Kidney (tissue), 14 donors: Measurements from ENCODE around the gene NFE2. TPM values are rescaled to one million over a fixed set of nuclear protein-coding genes. Genes with fewer than 3 reads are reported as not detected.
"Not testable (repeated sequence)": the region's sequence is repeated elsewhere in the genome, so short reads cannot be mapped to it uniquely, and the experiment has no call there.

Source experiments
- DNase-seq, 5 donors: peaks; one replicate each; pipeline ENCODE4 v3.0.0-alpha.2; 2013 to 2020
- FAIRE-seq: peaks from 2 replicates; lab custom pipeline; 2012; peaks lifted over from hg19 to GRCh38; lab: Jason Lieb, UNC
- H3K27ac ChIP-seq, 2 donors: one replicate each; pipeline ENCODE4 v1.7.0; 2013; ENCODE audit warnings: low read depth in 2 of 2, low read length in 2 of 2, inconsistent platforms in 1 of 2
- H3K27me3 ChIP-seq: one replicate; pipeline ENCODE4 v1.7.1; 2013; ENCODE audit warnings: low read length, inconsistent platforms; ENCODE audit not compliant: control insufficient read depth, insufficient read depth
- H3K36me3 ChIP-seq, 3 donors: one replicate each; pipeline versions ENCODE4 v1.7.0 to v1.7.1; 2013; ENCODE audit warnings: low read length in 3 of 3, control low read depth in 1 of 3, inconsistent platforms in 1 of 3; ENCODE audit not compliant: insufficient read depth in 3 of 3, control insufficient read depth in 2 of 3
- H3K4me1 ChIP-seq, 3 donors: one replicate each; pipeline versions ENCODE4 v1.7.0 to v1.7.1; 2013; ENCODE audit warnings: low read length in 3 of 3, inconsistent platforms in 1 of 3, low read depth in 1 of 3; ENCODE audit not compliant: control insufficient read depth in 2 of 3, insufficient read depth in 2 of 3
- H3K4me3 ChIP-seq, 3 donors: one replicate each; pipeline versions ENCODE4 v1.7.0 to v1.8.1; 2013; ENCODE audit warnings: low read length in 3 of 3, control low read depth in 1 of 3, inconsistent platforms in 1 of 3
- H3K9ac ChIP-seq, 3 donors: one replicate each; pipeline versions ENCODE4 v1.7.0 to v1.7.1; 2013; ENCODE audit warnings: low read length in 3 of 3, control low read depth in 1 of 3, inconsistent platforms in 1 of 3
- H3K9me3 ChIP-seq, 3 donors: one replicate each; pipeline versions ENCODE4 v1.7.0 to v1.7.1; 2013; ENCODE audit warnings: low read length in 3 of 3, control low read depth in 1 of 3, inconsistent platforms in 1 of 3; ENCODE audit not compliant: control insufficient read depth in 2 of 3, insufficient read depth in 1 of 3
- CTCF ChIP-seq: IDR thresholded peaks from 3 replicates; pipeline ENCODE4 v1.5.1; 2012; ENCODE audit warnings: mild to moderate bottlenecking, moderate library complexity, borderline replicate concordance; ENCODE audit not compliant: insufficient read depth; ENCODE audit errors: extremely low read depth
- intact Hi-C: fragments of 100-400 bp; cut with DNase I; formaldehyde crosslinking; loops from one replicate; pipeline ENCODE4 v1.11.1; 2022
- polyA plus RNA-seq: library from polyadenylated mRNA; stranded (reverse); fragments of 350-450 nt; fragmentation: Illumina TruSeq; extraction: RNeasy Lipid Tissue Mini Kit (QIAGEN cat#74804); gene quantifications from one replicate; pipeline ENCODE4 v1.2.3, GENCODE V29; 2014; ENCODE audit warnings: low read depth, low replicate concordance; ENCODE audit not compliant: insufficient read depth
- total RNA-seq: library from RNA; stranded (reverse); fragmentation: NEBNext Ultra II Directional; extraction: Animal tissue kit (Norgen Biotek cat#: 25700); gene quantifications from one replicate; pipeline ENCODE4 v1.2.1, GENCODE V29; 2021
- donor health status: control.
- donor health status: control.
- donor health status: control.
- donor health status: control.
- donor health status: control.
- donor health status: DM: yes; HTN: yes; CAD: no.
- donor health status: Normal renal cell carcinoma (clear cell type).

Gene NFE2
- total and polyA plus RNA-seq, 2 donors from 2014 or later: 1.6 TPM; not detected in 1

- no peak overlapping the region for H3K4me3 ChIP-seq
- H3K9ac ChIP-seq: no peak overlapping the region
- H3K4me1 ChIP-seq: peaks cover 0 to 4% (median 0%) of the 10 kb centered on the region in 3 donors
- H3K27me3 ChIP-seq: no peaks in the 10 kb centered on the region
- TF ChIP-seq CTCF: no peak
- no peak overlapping the region for H3K27ac ChIP-seq
- intact Hi-C loops: no loop called here
- DNase-seq (no peak), FAIRE-seq (no peak)
- no peaks in the 10 kb centered on the region for H3K9me3 ChIP-seq
- no peaks in the 10 kb centered on the region for H3K36me3 ChIP-seq
Measured at GRCh38 chr12:54321363-54321762, 20.5 kb upstream of the NFE2 start.

GRCh38 chr12:54312309-54312708, 11.5 kb upstream of the NFE2 start:
- H3K4me1 ChIP-seq, intact Hi-C loops, H3K9me3 ChIP-seq, H3K36me3 ChIP-seq, H3K4me3 ChIP-seq, H3K27me3 ChIP-seq, DNase-seq, H3K27ac ChIP-seq, FAIRE-seq, H3K9ac ChIP-seq: not testable (repeated sequence)

GRCh38 chr12:54311051-54311450, 10.2 kb upstream of the NFE2 start:
- FAIRE-seq: no peak
- no peak overlapping the region for H3K27ac ChIP-seq
- H3K9ac ChIP-seq: no peak overlapping the region
- intact Hi-C loops: no loop called here
- no peaks in the 10 kb centered on the region for H3K9me3 ChIP-seq
- H3K4me1 ChIP-seq: no peaks in the 10 kb centered on the region
- H3K27me3 ChIP-seq: no peaks in the 10 kb centered on the region
- TF ChIP-seq CTCF: no peak
- H3K36me3 ChIP-seq: no peaks in the 10 kb centered on the region
- no peak for DNase-seq
- no peak overlapping the region for H3K4me3 ChIP-seq

DNA sequence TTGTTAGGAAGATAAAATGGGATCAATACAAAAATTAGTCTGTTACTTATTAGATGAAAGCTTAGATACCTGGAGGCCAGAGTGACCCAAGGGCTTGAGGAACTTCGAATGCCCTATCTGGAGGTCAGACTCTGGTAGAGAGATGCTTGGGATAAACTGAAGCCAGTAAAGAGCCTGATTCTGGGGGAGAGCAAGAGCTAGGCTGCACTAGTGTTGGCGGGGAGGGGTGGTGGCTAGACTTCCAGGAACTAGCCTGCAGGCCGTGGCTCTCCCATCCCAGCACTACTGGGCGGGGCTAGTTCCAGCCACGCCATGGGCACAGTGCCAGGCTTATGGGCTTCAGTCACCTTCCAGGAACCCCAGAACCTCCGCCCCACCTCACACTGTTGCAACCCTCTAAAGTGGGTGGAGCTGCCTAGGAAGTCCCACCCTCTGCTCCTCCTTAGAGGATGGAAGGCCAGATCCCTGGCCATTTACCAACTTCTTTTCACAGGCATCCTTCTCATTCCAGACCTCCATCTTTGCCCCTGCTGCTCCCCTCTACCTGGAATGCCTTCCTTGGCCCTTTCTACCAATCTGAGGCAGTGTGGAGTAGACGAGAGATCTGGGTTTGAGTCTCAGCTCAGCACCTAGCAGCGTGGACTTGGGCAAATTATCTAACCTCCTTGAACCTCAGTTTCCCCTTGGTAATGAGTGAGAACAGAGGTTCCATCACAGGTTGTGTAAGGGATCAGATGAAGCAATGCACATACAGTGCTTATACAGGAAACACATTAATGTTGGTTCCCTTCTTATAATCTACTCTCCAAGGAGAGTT, 6.3 kb upstream of the NFE2 start:
- Histone ChIP-seq H3K36me3 (no peaks in the 10 kb centered on the region), H3K27me3 (no peaks in the 10 kb centered on the region), H3K9me3 (no peaks in the 10 kb centered on the region), H3K4me1 (peaks cover 0 to 5% (median 0%) of the 10 kb centered on the region in 3 donors), H3K9ac (no peak overlapping the region), H3K27ac (no peak overlapping the region), H3K4me3 (no peak overlapping the region)
- intact Hi-C loops: no loop called here
- TF ChIP-seq CTCF: no peak
- FAIRE-seq: no peak
- DNase-seq: peak; percentile 26 to 96 (median 54)
